Endothelial cell of umbilical vein (primary cell): ENCODE measurements around the gene TBC1D9.

Experiments
- EZH2 ChIP-seq: IDR thresholded peaks from 2 replicates; pipeline ENCODE4 v1.6.1; 2012; ENCODE audit warnings: borderline replicate concordance, low read depth, mild to moderate bottlenecking, moderate library complexity, low read length, inconsistent platforms; ENCODE audit not compliant: severe bottlenecking
- JUN ChIP-seq: IDR thresholded peaks from 2 replicates; pipeline ENCODE4 v1.6.1; 2011; ENCODE audit warnings: borderline replicate concordance, low read depth; ENCODE audit not compliant: insufficient read length, insufficient read depth
- MYC ChIP-seq: IDR thresholded peaks from one replicate; pipeline ENCODE4 v1.6.1; 2011; ENCODE audit warnings: mild to moderate bottlenecking, low read depth, low read length
- POLR2A ChIP-seq: IDR thresholded peaks from 2 replicates; pipeline ENCODE4 v1.6.1; 2012; ENCODE audit warnings: low read depth, mild to moderate bottlenecking, control low read depth, low read length
- POLR2AphosphoS5 ChIP-seq: IDR thresholded peaks from 2 replicates; pipeline ENCODE4 v1.6.1; 2012; ENCODE audit warnings: low read depth, mild to moderate bottlenecking, control low read depth, low read length, moderate library complexity; ENCODE audit not compliant: insufficient read depth
- TF ChIP-seq, protein P1 (sequence below), 2 donors: IDR thresholded peaks; 1 replicate in 1 of 2; 2 replicates in 1 of 2; pipeline ENCODE4 v1.5.1; 2011; ENCODE audit warnings: low read length in 2 of 2, mild to moderate bottlenecking in 2 of 2, moderate library complexity in 2 of 2, control low read depth in 1 of 2, inconsistent platforms in 1 of 2, low read depth in 1 of 2; ENCODE audit not compliant: insufficient read depth in 1 of 2; ENCODE audit errors: extremely low read depth in 1 of 2

DNA sequence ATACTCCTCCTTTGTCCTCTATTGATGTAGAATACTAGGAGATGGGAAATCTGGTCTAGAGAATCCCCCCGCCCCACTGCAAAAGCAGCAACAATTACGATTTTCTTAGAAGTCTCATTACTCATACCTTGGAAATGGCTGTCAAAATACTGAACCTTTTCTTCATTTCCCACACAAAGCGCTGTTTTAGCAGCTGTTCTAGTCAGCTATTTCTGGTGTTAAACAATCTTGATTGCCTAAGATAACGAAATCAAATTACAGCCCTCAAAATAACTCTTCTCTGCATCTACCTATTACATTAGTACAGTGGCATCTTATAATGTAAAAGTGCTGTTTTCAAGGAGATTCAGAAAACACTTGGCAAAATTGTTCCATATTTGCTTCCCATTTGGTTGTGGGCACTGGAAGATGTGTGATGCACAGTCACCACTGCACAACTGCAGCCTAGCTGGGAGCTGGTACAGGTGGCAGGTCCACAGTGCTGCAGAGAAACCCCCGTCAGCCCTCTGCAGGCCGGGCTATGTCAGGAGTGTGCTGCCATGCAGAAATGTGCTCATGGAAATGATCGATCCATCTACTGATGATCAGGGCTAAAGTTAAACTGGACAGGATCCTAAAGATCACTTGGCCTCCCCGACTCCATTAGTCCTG, 50.4 kb downstream of the TBC1D9 start:
- TF ChIP-seq JUN (no peak), POLR2AphosphoS5 (no peak), EZH2 (no peak), POLR2A (no peak), MYC (no peak)
- TF ChIP-seq, protein P1, sequence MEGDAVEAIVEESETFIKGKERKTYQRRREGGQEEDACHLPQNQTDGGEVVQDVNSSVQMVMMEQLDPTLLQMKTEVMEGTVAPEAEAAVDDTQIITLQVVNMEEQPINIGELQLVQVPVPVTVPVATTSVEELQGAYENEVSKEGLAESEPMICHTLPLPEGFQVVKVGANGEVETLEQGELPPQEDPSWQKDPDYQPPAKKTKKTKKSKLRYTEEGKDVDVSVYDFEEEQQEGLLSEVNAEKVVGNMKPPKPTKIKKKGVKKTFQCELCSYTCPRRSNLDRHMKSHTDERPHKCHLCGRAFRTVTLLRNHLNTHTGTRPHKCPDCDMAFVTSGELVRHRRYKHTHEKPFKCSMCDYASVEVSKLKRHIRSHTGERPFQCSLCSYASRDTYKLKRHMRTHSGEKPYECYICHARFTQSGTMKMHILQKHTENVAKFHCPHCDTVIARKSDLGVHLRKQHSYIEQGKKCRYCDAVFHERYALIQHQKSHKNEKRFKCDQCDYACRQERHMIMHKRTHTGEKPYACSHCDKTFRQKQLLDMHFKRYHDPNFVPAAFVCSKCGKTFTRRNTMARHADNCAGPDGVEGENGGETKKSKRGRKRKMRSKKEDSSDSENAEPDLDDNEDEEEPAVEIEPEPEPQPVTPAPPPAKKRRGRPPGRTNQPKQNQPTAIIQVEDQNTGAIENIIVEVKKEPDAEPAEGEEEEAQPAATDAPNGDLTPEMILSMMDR (IDR thresholded peaks at IDR 0.05; ENCODE audit: extremely low read depth in 1 of 2, insufficient read depth in 1 of 2, low read depth in 1 of 2, low read length in 2 of 2): no peak
